Activated T-helper 1 cell treated with anti-CD3 and anti-CD28 coated beads, Interleukin-2, amount 50 U/mL, for 16 hours (primary cell): Measurements from ENCODE around the gene CXorf49B.
A peak's percentile ranks its signal among the peaks of the same experiment; 100 is the strongest.
"Not testable (repeated sequence)": the region's sequence is repeated elsewhere in the genome, so short reads cannot be mapped to it uniquely, and the experiment has no call there.

ENCODE experiments used
- DNase-seq, 2 donors: peaks; one replicate each; pipeline ENCODE4 v3.0.0-alpha.2; 2020; ENCODE audit warnings: low read depth in 1 of 2, low spot score in 1 of 2

The CXorf49B gene

DNA sequence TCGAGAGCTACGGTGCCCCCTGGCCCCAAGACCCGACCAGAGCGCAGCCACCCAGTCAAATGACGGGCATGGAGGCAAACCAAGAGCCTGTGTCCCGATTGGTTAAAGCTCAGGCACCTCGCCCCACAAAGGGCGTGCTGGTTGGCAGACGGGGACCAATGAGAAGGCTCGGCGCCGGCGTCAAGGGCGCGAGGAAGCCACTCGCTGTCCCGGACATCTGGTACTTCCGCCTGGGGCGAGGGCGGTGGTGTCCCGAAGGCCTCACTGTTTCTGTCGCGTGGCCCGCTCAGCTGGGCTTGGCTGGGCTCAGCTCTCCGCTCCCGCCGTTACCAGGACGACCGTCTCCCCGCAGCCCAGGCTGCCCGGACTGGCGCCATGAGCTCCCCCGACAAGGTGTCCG, at the start of gene CXorf49B:
Gene CXorf49B, plus strand, starts transcription at position 301 of the 400 bp plus-strand sequence. Its CDS starts 75 bp downstream, at position 376.
- not testable (repeated sequence) for DNase-seq

DNA sequence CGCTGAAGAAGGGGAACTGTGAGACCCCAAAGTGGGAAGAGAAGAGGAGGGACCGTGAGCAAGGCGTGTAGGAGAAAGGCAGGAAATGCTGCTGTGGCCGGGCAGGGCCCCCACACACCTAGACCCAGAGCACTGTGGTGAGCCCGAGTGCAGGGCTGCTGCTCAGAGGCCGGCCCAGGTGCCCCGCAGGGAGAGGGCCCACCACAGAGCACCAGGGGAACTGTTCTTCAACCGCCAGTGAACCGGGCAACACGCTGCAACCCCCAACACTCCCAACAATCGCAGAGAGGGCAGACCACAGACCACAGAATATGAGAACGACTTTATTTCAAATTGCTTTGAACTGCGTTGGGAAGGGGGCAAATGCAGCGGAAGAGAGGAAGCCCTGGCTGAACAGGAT, 49.1 kb upstream of the CXorf49B start:
- DNase-seq: not testable (repeated sequence)

- not testable (repeated sequence) for DNase-seq
These were observed 47.6 kb upstream of the CXorf49B start for GRCh38 chrX:71715551-71715950.

DNA sequence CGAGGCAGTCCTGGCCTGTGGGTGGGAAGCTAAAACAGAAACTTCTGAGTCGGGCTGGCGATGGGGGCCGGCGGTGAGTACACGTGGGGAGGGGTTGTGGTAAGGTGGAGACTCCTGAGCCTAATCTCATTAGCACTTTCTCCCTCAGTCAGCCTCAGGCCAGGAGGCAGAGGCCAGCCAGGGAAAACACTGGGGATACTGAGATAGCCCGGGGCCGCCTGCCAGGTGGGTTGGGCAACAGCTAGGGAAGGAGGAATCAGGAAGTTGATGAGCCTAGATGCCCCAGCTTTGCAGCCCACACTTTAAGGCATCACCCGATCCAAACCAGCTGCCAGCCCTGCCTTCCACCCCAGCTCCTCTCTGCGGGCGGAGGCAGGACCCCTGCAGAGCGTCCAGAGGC, 46.8 kb upstream of the CXorf49B start:
- not testable (repeated sequence) for DNase-seq

- DNase-seq: not testable (repeated sequence)
These were observed 45.0 kb upstream of the CXorf49B start, which contains the start of gene CXorf49 for GRCh38 chrX:71718185-71718584. TSS of gene CXorf49 (minus strand) at chrX:71718285. CDS start at chrX:71718151, 134 bp downstream.

- peak in 1 of 2 donors; percentile 0 for DNase-seq
These were observed 44.0 kb upstream of the CXorf49B start for GRCh38 chrX:71719195-71719594.

DNA sequence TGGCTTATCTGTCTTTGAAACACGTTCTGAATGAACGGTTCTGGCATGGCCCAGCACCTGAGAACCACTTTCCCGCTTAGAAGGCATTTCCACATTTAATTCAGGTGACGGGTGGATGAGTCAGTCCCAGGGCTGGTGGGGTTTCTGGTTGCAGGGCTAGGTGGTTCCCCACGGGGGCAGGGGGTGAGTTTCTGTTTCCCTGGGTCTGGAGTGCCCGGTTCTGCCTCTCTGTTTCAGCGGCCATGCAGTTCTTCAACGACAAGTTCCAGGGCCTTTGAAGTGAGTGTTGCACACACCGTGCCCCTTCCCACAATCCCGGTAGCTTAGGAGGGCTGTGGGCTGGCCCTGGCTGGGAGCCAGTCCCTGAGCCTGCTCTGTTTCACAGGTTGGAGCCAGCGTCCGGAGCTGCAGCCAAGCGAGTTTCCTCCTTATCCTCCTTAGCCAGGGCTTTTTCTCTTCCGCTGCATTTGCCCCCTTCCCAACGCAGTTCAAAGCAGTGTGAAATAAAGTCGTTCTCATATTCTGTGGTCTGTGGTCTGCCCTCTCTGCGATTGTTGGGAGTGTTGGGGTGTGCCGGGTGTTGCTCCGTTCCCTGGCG, 42.8 kb upstream of the CXorf49B start:
- not testable (repeated sequence) for DNase-seq

DNA sequence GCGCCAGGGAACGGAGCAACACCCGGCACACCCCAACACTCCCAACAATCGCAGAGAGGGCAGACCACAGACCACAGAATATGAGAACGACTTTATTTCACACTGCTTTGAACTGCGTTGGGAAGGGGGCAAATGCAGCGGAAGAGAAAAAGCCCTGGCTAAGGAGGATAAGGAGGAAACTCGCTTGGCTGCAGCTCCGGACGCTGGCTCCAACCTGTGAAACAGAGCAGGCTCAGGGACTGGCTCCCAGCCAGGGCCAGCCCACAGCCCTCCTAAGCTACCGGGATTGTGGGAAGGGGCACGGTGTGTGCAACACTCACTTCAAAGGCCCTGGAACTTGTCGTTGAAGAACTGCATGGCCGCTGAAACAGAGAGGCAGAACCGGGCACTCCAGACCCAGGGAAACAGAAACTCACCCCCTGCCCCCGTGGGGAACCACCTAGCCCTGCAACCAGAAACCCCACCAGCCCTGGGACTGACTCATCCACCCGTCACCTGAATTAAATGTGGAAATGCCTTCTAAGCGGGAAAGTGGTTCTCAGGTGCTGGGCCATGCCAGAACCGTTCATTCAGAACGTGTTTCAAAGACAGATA, 2.4 kb upstream of the CXorf49B start:
- DNase-seq: not testable (repeated sequence)

DNA sequence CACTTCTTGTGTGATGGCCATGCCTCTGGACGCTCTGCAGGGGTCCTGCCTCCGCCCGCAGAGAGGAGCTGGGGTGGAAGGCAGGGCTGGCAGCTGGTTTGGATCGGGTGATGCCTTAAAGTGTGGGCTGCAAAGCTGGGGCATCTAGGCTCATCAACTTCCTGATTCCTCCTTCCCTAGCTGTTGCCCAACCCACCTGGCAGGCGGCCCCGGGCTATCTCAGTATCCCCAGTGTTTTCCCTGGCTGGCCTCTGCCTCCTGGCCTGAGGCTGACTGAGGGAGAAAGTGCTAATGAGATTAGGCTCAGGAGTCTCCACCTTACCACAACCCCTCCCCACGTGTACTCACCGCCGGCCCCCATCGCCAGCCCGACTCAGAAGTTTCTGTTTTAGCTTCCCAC, 1.7 kb downstream of the CXorf49B start:
- not testable (repeated sequence) for DNase-seq

GRCh38 chrX:71765613-71766012, 2.5 kb downstream of the CXorf49B start:
- not testable (repeated sequence) for DNase-seq

DNA sequence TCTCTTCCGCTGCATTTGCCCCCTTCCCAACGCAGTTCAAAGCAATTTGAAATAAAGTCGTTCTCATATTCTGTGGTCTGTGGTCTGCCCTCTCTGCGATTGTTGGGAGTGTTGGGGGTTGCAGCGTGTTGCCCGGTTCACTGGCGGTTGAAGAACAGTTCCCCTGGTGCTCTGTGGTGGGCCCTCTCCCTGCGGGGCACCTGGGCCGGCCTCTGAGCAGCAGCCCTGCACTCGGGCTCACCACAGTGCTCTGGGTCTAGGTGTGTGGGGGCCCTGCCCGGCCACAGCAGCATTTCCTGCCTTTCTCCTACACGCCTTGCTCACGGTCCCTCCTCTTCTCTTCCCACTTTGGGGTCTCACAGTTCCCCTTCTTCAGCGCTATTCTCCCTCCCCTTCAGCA, 4.0 kb downstream of the CXorf49B start:
- not testable (repeated sequence) for DNase-seq

GRCh38 chrX:71778322-71778721, 15.2 kb downstream of the CXorf49B start:
- not testable (repeated sequence) for DNase-seq

- not testable (repeated sequence) for DNase-seq
These were observed 19.2 kb downstream of the CXorf49B start for GRCh38 chrX:71782225-71782949.

DNA sequence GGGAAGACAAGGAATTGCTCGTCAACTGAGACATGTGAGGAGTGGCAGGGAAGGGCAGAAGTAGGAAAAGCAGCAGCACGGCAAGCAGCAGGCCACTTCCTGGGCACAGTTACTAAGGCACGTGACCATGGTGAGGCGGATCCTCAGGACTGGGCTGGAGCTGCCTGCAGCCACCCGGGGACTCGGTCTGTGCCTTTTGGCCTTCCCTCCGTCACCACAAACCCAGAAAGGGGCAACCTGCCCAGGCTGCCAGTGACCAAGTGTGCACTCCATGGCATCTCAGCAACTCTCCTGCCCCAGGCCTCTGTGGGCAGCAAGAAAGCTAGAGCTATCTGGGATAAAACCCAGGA, 19.8 kb downstream of the CXorf49B start:
- not testable (repeated sequence) for DNase-seq

GRCh38 chrX:71783569-71784347, 20.6 kb downstream of the CXorf49B start:
- DNase-seq: not testable (repeated sequence)

DNA sequence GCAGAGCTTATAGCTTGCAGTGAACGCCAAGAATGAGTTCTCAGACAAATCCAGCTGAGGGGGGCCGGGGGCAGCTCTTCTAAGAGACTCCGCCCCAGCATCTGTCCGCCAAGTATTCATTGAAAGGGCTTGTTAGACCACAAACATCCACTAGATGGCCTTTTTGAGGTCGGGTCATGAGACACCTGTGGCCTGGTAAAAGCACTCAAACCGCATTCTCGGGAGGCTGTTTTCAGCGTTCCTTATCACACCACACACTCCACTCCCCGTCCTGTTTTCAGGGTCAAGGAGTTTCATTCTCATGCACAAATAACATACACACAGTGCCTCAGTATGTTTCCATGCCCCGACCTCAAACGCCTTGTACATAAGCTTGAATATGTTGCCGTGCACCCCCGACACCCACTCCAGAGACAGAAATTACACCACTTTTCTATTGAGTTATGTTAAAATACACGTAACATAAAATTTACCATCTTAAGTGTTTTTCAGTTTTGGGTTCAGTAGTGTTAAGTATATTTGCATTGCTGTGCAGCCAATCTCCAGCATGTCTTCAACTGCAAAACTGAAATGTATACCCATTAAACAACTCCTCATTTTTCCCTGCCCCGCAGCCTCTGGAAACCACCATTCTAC, 21.3 kb downstream of the CXorf49B start:
- not testable (repeated sequence) for DNase-seq

DNA sequence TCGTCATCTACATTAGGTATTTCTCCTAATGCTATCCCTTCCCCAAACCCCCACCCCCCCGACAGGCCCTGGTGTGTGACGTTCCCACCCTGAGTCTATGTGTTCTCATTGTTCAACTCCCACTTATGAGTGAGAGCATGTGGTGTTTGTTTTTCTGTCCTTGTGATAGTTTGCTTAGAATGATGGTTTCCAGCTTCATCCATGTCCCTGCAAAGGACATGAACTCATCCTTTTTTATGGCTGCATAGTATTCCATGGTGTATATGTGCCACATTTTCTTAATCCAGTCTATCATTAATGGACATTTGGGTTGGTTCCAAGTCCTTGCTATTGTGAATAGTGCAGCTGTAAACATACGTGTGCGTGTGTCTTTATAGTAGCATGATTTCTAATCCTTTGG, 43.3 kb downstream of the CXorf49B start:
- not testable (repeated sequence) for DNase-seq

DNA sequence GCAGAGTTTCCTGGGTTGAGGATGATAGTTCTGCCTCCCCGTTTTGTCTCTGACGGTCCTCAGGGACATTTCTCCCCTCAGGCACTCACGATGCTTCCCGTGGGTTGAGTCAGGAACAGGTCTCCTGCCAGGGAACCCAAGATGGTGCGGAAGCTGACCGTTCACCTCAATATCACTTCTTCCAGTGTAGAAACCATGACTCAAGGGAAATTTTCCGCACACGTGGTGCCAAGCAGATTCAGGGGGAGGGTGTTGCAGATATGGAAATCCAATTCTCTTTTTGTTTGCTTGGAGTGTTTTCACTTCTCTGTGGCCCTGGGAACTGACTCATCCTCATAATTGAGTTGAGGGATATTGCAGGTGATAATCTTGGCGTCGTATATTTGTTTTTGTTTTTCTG, 46.7 kb downstream of the CXorf49B start:
- no peak for DNase-seq

DNA sequence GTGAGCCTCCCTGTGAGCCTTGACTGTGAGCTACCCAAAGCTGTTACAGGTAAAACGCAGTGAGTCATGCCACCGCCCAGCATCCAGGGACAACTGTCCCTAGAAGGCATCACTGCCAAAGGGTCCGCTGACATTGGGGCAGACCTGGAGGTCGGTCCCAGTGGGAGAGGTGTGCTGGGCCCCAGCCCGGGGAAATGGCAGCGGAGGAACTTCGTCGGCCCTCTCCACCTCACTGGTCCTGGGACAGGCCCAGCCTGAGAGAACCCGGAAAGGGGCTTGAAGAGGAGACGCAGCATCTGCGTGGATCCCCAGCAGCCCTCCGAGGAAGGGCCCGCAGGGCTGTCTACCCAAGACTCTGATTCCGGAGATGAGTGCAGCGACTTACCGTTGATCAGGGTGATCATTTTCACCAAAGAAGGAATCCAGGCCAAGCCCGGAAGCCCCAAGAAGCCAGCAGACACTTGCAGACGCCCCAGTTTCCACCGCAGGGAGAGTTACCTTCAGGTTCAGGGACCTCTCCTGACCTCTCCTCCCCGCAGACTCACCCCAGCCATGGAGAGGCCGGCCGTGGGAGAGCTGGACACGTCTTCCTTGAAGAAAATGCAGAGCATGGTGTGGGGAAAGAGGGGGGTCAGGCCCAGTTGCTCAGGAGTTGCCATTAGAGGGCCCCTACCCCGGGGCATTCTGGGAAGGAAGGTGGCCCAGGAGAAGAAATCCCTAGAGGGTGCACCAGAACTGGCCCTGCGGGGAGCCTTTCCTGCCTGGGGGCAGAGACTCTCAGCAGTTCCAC, 51.2 kb downstream of the CXorf49B start:
- no peak for DNase-seq
